Breast epithelium (tissue), 3 donors: ENCODE results near the gene COL23A1.

Experiments
- POLR2AphosphoS5 ChIP-seq, 3 donors: sonication (generic); formaldehyde crosslinking; IDR thresholded peaks; one replicate each; pipeline ENCODE4 v1.6.1; 2017; ENCODE audit warnings: antibody characterized with exemption in 3 of 3
- TF ChIP-seq, protein P1 (sequence below), 3 donors: fragments of 450-650 bp; IDR thresholded peaks; one replicate each; pipeline ENCODE4 v1.5.1; 2016 to 2017; ENCODE audit warnings: antibody characterized with exemption in 3 of 3, mild to moderate bottlenecking in 3 of 3, moderate library complexity in 3 of 3

DNA sequence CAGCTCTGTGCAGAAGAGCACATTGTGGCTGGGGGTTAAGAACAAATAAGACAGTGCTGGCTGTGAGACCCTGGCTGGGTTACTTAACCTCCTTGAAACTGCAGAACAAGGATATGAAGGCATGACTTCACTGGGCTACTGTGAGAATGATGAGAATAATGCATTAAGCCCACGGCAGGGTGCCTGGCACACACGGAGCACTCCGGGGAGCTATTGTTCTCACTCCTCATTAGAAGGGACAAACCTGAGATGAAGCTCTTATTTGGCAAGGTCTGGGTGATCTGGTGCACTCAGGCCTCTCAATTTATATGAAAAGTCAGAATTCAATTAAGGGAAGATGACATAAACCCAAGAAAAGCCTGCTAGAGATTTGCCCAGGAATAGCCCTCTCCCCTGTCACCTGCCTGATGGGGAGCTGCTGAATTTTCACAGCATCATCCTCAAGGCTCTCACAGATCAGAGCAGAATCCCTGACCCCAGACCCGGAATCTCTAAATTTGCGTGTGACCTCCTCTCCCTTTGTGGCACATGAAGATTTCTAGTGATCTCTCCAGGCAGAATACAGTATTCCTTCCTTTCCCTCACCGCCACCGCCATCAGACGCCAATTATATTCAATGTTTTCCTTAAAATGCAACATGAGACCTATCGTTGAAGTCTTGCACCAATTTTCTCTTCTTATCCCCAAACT is 102.1 kb downstream of the COL23A1 start:
- TF ChIP-seq, protein P1, sequence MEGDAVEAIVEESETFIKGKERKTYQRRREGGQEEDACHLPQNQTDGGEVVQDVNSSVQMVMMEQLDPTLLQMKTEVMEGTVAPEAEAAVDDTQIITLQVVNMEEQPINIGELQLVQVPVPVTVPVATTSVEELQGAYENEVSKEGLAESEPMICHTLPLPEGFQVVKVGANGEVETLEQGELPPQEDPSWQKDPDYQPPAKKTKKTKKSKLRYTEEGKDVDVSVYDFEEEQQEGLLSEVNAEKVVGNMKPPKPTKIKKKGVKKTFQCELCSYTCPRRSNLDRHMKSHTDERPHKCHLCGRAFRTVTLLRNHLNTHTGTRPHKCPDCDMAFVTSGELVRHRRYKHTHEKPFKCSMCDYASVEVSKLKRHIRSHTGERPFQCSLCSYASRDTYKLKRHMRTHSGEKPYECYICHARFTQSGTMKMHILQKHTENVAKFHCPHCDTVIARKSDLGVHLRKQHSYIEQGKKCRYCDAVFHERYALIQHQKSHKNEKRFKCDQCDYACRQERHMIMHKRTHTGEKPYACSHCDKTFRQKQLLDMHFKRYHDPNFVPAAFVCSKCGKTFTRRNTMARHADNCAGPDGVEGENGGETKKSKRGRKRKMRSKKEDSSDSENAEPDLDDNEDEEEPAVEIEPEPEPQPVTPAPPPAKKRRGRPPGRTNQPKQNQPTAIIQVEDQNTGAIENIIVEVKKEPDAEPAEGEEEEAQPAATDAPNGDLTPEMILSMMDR (IDR thresholded peaks at IDR 0.05) = no peak
- no peak for TF ChIP-seq POLR2AphosphoS5 (IDR thresholded peaks at IDR 0.05)
